Endodermal cell (in vitro differentiated cells): ENCODE measurements around the gene GNAT1. TPM values are rescaled to one million over a fixed set of nuclear protein-coding genes. Genes with fewer than 3 reads are reported as not detected.

Source experiments
- DNase-seq: peaks from one replicate; pipeline ENCODE4 v3.0.0-alpha.2; 2017
- H3K27ac ChIP-seq: 2 replicates; pipeline ENCODE4 v1.5.1; 2013; ENCODE audit warnings: mild to moderate bottlenecking, low read depth, low read length, moderate library complexity
- H3K27me3 ChIP-seq: 2 replicates; pipeline ENCODE4 v1.6.1; 2013; ENCODE audit warnings: mild to moderate bottlenecking, low read length, moderate library complexity; ENCODE audit not compliant: insufficient read depth, control insufficient read depth, poor library complexity, severe bottlenecking
- H3K36me3 ChIP-seq: 2 replicates; pipeline ENCODE4 v1.7.0; 2013; ENCODE audit warnings: mild to moderate bottlenecking, low read length, moderate library complexity; ENCODE audit not compliant: control insufficient read depth, insufficient read depth
- H3K4me1 ChIP-seq: one replicate; pipeline ENCODE4 v1.7.0; 2013; ENCODE audit warnings: low read length; ENCODE audit not compliant: control insufficient read depth, insufficient read depth
- H3K4me3 ChIP-seq: 2 replicates; pipeline ENCODE4 v1.5.1; 2013; ENCODE audit warnings: mild to moderate bottlenecking, low read length, moderate library complexity
- H3K9ac ChIP-seq: 2 replicates; pipeline ENCODE4 v1.6.1; 2013; ENCODE audit warnings: mild to moderate bottlenecking, low read length, moderate library complexity; ENCODE audit not compliant: poor library complexity, severe bottlenecking; ENCODE audit errors: extremely low read depth
- H3K9me3 ChIP-seq: 2 replicates; pipeline ENCODE4 v1.6.1; 2013; ENCODE audit warnings: mild to moderate bottlenecking, low read length, moderate library complexity; ENCODE audit not compliant: control insufficient read depth
- H3K27ac Mint-ChIP-seq: 2 replicates; pipeline ENCODE4 v1.8.0; 2020; ENCODE audit warnings: mixed read lengths
- H3K27me3 Mint-ChIP-seq: 2 replicates; pipeline ENCODE4 v1.8.0; 2021; ENCODE audit warnings: mild to moderate bottlenecking, mixed read lengths; ENCODE audit not compliant: insufficient read depth
- H3K36me3 Mint-ChIP-seq: 2 replicates; pipeline ENCODE4 v1.8.0; 2020; ENCODE audit warnings: low read depth, mixed read lengths
- H3K4me1 Mint-ChIP-seq: 2 replicates; pipeline ENCODE4 v1.8.0; 2020; ENCODE audit warnings: mixed read lengths
- H3K4me3 Mint-ChIP-seq: 2 replicates; pipeline ENCODE4 v1.8.0; 2020; ENCODE audit warnings: mild to moderate bottlenecking, moderate library complexity, mixed read lengths
- H3K9me3 Mint-ChIP-seq: 2 replicates; pipeline ENCODE4 v1.8.0; 2020; ENCODE audit warnings: mild to moderate bottlenecking, mixed read lengths
- WGBS, 2 experiments: methylation state at CpG; one replicate each; pipeline versions ENCODE4 v1.1.5 to v1.1.7; 2013; ENCODE audit warnings: missing lambda C conversion rate in 2 of 2, mixed read lengths in 1 of 2; ENCODE audit not compliant: insufficient coverage in 1 of 2, insufficient read length in 1 of 2; 5-methylcytosine and 5-hydroxymethylcytosine counted together
- long read RNA-seq, 4 experiments: library from polyadenylated mRNA in 2 of 4; library from RNA in 1 of 4; library from capped mRNA in 1 of 4; stranded (forward) in 3 of 4; unstranded in 1 of 4; transcript quantifications; one replicate each; pipeline ENCODE4 v2.0.0, GENCODE V29; 2020 to 2021; ENCODE audit warnings: inconsistent platforms in 1 of 4
- polyA plus RNA-seq, 2 experiments: library from polyadenylated mRNA; stranded (reverse); fragments of 50-300 nt; gene quantifications; one replicate each; pipeline ENCODE4 v1.2.3, GENCODE V29; 2013
- total RNA-seq, 2 donors: library from RNA; stranded (reverse); fragmentation: NEBNext Ultra II Directional in 1 of 2; extraction: Animal tissue kit (Norgen Biotek cat#: 25700) in 1 of 2; gene quantifications; 2 replicates in 1 of 2; 3 replicates in 1 of 2; pipeline ENCODE4 v1.2.1, GENCODE V29; 2021
- TF ChIP-seq, protein P1 (sequence below): fragments of 200-600 bp; sonication (generic); conservative IDR thresholded peaks from 2 replicates; pipeline ENCODE4 v1.5.0; 2021; ENCODE audit warnings: antibody characterized with exemption, mild to moderate bottlenecking

GNAT1 gene
- 1 to 10 TPM in 1 of 2 donors, under 1 TPM in 1; 0.42 to 1.2 TPM for total RNA-seq
- 0.11 TPM for polyA plus RNA-seq (2013, experiment 1 of 2)
- 0.12 TPM for polyA plus RNA-seq (2013, experiment 2 of 2)
- long read RNA-seq, experiment 1 = 0 reads
- long read RNA-seq, experiment 2 = 0 reads
- long read RNA-seq, experiment 3 = 0 reads
- long read RNA-seq, experiment 4 = 0 reads

DNA sequence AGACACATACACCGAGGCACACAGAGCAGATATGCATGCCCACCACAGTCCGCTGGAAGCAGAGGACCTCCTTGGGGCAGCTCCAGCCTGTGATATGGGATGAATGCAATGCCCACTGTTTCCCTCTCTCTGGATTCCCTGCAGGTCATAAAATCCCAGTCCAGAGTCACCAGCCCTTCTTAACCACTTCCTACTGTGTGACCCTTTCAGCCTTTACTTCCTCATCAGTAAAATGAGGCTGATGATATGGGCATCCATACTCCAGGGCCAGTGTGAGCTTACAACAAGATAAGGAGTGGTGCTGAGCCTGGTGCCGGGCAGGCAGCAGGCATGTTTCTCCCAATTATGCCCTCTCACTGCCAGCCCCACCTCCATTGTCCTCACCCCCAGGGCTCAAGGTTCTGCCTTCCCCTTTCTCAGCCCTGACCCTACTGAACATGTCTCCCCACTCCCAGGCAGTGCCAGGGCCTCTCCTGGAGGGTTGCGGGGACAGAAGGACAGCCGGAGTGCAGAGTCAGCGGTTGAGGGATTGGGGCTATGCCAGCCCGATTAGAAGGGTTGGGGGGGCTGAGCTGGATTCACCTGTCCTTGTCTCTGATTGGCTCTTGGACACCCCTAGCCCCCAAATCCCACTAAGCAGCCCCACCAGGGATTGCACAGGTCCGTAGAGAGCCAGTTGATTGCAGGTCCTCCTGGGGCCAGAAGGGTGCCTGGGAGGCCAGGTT lies at the start of gene GNAT1:
GNAT1 (plus strand) TSS at position 675 of the 725 bp plus-strand sequence. CDS start 116 bp downstream, outside the sequence.
- Mint-ChIP-seq H3K4me3 (no peak within 1 kb of the TSS), H3K9me3 (no peaks in the 10 kb centered on the region), H3K4me1 (no peaks in the 10 kb centered on the region), H3K27ac (no peak within 1 kb of the TSS), H3K27me3 (peaks cover 24% of the 10 kb centered on the region), H3K36me3 (peaks cover 5% of the 10 kb centered on the region)
- no peak for DNase-seq
- H3K9me3 ChIP-seq = no peaks in the 10 kb centered on the region
- H3K36me3 ChIP-seq = no peaks in the 10 kb centered on the region
- H3K4me3 ChIP-seq = no peak within 1 kb of the TSS
- no peak within 1 kb of the TSS for H3K9ac ChIP-seq
- peaks cover 5% of the 10 kb centered on the region for H3K27me3 ChIP-seq
- TF ChIP-seq, protein P1, sequence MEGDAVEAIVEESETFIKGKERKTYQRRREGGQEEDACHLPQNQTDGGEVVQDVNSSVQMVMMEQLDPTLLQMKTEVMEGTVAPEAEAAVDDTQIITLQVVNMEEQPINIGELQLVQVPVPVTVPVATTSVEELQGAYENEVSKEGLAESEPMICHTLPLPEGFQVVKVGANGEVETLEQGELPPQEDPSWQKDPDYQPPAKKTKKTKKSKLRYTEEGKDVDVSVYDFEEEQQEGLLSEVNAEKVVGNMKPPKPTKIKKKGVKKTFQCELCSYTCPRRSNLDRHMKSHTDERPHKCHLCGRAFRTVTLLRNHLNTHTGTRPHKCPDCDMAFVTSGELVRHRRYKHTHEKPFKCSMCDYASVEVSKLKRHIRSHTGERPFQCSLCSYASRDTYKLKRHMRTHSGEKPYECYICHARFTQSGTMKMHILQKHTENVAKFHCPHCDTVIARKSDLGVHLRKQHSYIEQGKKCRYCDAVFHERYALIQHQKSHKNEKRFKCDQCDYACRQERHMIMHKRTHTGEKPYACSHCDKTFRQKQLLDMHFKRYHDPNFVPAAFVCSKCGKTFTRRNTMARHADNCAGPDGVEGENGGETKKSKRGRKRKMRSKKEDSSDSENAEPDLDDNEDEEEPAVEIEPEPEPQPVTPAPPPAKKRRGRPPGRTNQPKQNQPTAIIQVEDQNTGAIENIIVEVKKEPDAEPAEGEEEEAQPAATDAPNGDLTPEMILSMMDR = no peak
- H3K4me1 ChIP-seq = no peaks in the 10 kb centered on the region
- WGBS, 2 experiments = 84 to 91% methylated on average over 4 to 8 of the region's 8 CpGs
- H3K27ac ChIP-seq = no peak within 1 kb of the TSS

DNA sequence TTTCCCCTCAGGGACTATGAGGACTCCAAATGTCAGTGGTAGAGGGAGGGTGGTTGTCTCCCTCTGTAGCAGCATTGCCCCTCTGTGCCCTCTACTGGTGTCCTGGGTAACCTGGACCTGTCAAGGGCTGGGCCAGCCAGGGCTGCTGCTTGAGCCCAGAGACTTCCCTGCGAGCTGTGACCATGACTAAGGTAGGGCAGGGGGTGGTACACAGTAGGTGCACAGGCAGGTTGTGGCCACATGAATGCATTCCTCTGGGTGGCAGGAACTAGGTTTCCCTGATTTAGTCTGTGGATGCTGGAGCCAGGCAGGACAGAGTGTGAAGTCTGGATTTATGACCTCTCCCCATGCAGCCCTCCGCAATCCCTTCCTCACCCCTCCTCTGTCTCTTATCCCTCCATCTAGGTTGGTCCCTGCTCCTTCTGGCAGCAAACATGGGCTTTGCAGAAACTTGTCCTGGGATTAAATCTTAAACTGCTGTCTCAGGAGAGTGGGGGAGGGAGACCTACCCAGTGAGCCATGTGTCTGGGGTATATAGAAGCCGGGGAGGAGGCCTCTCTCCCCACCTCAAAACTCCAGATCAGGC lies 45.0 kb upstream of the GNAT1 start:
- H3K4me3 Mint-ChIP-seq = no peak overlapping the region
- H3K36me3 Mint-ChIP-seq = no peaks in the 10 kb centered on the region
- Histone ChIP-seq H3K9ac (no peak overlapping the region), H3K27me3 (no peaks in the 10 kb centered on the region), H3K4me1 (peaks cover 2% of the 10 kb centered on the region), H3K4me3 (no peak overlapping the region), H3K36me3 (no peaks in the 10 kb centered on the region), H3K9me3 (no peaks in the 10 kb centered on the region), H3K27ac (no peak overlapping the region)
- H3K27ac Mint-ChIP-seq = no peak overlapping the region
- 67 to 87% methylated on average over 1 to 3 of the region's 3 CpGs for WGBS, 2 experiments
- no peaks in the 10 kb centered on the region for H3K9me3 Mint-ChIP-seq
- peaks cover 11% of the 10 kb centered on the region for H3K4me1 Mint-ChIP-seq
- H3K27me3 Mint-ChIP-seq = no peaks in the 10 kb centered on the region
- peak; percentile 76 for DNase-seq
- TF ChIP-seq, protein P1 = peak; percentile 65

DNA sequence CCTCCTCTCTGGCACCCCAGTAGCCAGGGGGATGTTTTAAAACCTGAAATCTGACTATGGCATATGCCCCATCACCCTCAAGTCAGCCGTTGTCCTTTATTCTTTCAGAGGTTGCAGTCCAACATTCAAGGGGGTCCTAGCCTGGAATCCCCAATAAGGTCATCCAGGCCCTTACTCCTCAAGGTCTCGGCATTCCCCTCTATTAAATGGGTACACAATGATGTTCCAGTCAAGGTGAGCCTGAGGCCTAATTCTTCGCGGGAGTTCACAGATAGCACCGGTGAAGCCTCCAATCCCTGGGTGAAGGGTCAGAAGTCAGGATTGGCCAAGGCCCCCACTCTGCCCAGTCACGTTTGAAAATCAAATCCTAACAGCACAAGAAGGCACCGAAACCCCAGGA lies 44.4 kb upstream of the GNAT1 start:
- Histone ChIP-seq H3K9ac (no peak overlapping the region), H3K27me3 (no peaks in the 10 kb centered on the region), H3K27ac (no peak overlapping the region), H3K4me3 (no peak overlapping the region), H3K9me3 (no peaks in the 10 kb centered on the region), H3K36me3 (no peaks in the 10 kb centered on the region), H3K4me1 (peaks cover 2% of the 10 kb centered on the region)
- Mint-ChIP-seq H3K9me3 (no peaks in the 10 kb centered on the region), H3K27me3 (no peaks in the 10 kb centered on the region), H3K36me3 (no peaks in the 10 kb centered on the region), H3K27ac (no peak overlapping the region), H3K4me1 (peaks cover 11% of the 10 kb centered on the region), H3K4me3 (no peak overlapping the region)
- 93 to 96% methylated on average over 5 to 7 of the region's 7 CpGs for WGBS, 2 experiments
- DNase-seq = no peak
- TF ChIP-seq, protein P1 = no peak
